ENCODE results near the gene ST8SIA2. TPM values are rescaled to one million over a fixed set of nuclear protein-coding genes. Genes with fewer than 3 reads are reported as not detected.
A peak's percentile ranks its signal among the peaks of the same experiment; 100 is the strongest.

ST8SIA2 gene
- polyA plus RNA-seq, 3 donors = not detected

DNA sequence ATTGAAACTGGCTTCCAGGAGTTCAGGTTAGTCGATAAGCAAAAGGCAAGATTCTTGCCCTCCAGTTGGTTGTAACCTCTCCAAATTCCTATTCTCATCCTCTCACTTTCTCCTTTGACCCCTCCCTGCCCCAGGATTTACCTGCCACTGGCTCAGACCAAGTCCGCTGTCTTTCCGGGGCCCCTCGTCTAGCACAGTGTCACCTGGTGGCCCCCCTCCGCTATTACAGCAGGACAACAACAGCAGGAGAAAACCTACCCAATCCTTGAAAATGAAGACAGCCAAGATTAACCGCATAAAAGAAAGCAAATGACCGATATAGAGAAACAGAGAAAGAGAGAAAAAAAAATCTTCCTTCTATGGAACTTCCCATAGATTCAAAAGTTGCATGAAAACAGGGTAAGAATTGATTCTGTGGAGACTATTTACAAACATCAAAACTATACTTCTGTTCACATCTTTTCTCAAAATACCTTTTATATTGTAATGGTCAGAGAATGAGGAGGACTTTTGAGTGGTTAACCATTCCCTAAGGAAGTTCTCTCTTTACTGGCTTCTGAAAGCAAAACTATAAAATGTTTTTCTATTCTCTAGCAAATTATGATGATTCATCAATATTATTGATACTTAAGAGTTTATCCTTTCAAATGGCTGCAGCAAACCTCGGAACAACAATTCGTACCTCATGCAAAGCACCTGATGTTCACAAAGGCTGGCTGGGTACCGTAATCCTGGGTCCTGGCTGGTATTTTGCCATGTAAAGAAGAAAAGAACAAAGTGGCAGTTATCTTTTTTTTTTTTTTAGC lies 10.0 kb upstream of the ST8SIA2 start:
- no peak overlapping the region for H3K4me2 ChIP-seq (replicated peaks; ENCODE audit: extremely low read depth, low read length, poor library complexity, severe bottlenecking)

DNA sequence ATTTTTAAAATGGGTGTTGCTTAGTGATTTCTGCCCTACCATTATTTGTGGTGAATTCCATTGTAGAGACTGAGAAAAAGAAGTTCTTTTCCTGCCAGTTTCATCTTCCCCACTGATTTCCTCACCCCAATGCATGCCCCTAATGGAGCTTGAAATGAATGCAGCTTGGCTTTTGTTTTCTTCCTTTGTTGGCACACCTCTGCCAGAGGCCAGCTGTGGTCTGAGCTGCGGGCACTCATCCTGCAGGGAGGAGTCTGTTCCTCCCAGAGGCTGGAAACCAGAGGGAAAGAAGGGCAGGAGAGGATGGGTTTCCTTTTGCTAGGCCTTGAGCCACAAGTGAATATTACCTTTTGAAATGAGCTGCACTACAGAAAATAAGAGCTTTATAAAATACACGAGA lies 9.3 kb upstream of the ST8SIA2 start:
- H3K27ac ChIP-seq (ENCODE audit: low read depth in 1 of 2, low read length in 2 of 2) = no peak overlapping the region
- no peak overlapping the region for H3K4me3 Mint-ChIP-seq
- no peaks in the 10 kb centered on the region for H4K20me1 ChIP-seq (ENCODE audit: insufficient read depth, low read length)
- WGBS (ENCODE audit: insufficient coverage) = no CpG with 5 or more reads among the region's 2 CpGs
- peaks cover 0 to 3% of the 10 kb centered on the region in 2 donors for H3K9me3 ChIP-seq (replicated peaks in 1 of 2; ENCODE audit: control insufficient read depth in 1 of 2, insufficient read depth in 1 of 2, low read length in 2 of 2)
- no peak overlapping the region for H3K4me3 ChIP-seq (replicated peaks in 1 of 3; ENCODE audit: low read depth in 2 of 3, low read length in 3 of 3)
- H2AFZ ChIP-seq (ENCODE audit: insufficient read depth, low read depth, low read length, poor library complexity, severe bottlenecking) = no peak overlapping the region
- no peak overlapping the region for H3K9ac ChIP-seq (ENCODE audit: insufficient read depth, low read length, poor library complexity, severe bottlenecking)
- no peaks in the 10 kb centered on the region for H3K79me2 ChIP-seq (ENCODE audit: insufficient read depth, low read length)
- H3K27ac Mint-ChIP-seq = peak overlapping the region in 1 of 7 donors; percentile 43
- peaks cover 3 to 8% (median 4%) of the 10 kb centered on the region in 7 donors for H3K9me3 Mint-ChIP-seq
- H3K4me1 Mint-ChIP-seq = no peaks in the 10 kb centered on the region
- intact Hi-C loops (cut with micrococcal nuclease) = no loop called here
- no peak overlapping the region for H3K4me2 ChIP-seq (replicated peaks; ENCODE audit: extremely low read depth, low read length, poor library complexity, severe bottlenecking)
- H3K27me3 ChIP-seq (ENCODE audit: control insufficient read depth in 2 of 2, insufficient read depth in 2 of 2, low read length in 2 of 2) = no peaks in the 10 kb centered on the region
- no peaks in the 10 kb centered on the region for H3K36me3 ChIP-seq (replicated peaks in 1 of 2; ENCODE audit: control insufficient read depth in 1 of 2, insufficient read depth in 2 of 2, low read length in 2 of 2)
- TF ChIP-seq, protein P1, sequence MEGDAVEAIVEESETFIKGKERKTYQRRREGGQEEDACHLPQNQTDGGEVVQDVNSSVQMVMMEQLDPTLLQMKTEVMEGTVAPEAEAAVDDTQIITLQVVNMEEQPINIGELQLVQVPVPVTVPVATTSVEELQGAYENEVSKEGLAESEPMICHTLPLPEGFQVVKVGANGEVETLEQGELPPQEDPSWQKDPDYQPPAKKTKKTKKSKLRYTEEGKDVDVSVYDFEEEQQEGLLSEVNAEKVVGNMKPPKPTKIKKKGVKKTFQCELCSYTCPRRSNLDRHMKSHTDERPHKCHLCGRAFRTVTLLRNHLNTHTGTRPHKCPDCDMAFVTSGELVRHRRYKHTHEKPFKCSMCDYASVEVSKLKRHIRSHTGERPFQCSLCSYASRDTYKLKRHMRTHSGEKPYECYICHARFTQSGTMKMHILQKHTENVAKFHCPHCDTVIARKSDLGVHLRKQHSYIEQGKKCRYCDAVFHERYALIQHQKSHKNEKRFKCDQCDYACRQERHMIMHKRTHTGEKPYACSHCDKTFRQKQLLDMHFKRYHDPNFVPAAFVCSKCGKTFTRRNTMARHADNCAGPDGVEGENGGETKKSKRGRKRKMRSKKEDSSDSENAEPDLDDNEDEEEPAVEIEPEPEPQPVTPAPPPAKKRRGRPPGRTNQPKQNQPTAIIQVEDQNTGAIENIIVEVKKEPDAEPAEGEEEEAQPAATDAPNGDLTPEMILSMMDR (IDR thresholded peaks at IDR 0.05) = no peak
- DNase-seq = no peak
- H3K36me3 Mint-ChIP-seq = no peaks in the 10 kb centered on the region
- H3K4me1 ChIP-seq (ENCODE audit: control insufficient read depth in 1 of 2, insufficient read depth in 2 of 2, low read length in 2 of 2) = no peaks in the 10 kb centered on the region
- H3K27me3 Mint-ChIP-seq (ENCODE audit: low read depth in 3 of 3) = peaks cover 15 to 23% (median 16%) of the 10 kb centered on the region in 3 donors

More for the DNA sequence above, 10.0 kb upstream of the ST8SIA2 start:
- H3K4me1 ChIP-seq (ENCODE audit: control insufficient read depth in 1 of 2, insufficient read depth in 2 of 2, low read length in 2 of 2) = no peaks in the 10 kb centered on the region
- TF ChIP-seq, protein P1 (IDR thresholded peaks at IDR 0.05) = peak; percentile 43
- H3K36me3 Mint-ChIP-seq = no peaks in the 10 kb centered on the region
- H2AFZ ChIP-seq (ENCODE audit: insufficient read depth, low read depth, low read length, poor library complexity, severe bottlenecking) = no peak overlapping the region
- H3K9me3 Mint-ChIP-seq = peaks cover 3 to 8% (median 5%) of the 10 kb centered on the region in 7 donors
- H3K79me2 ChIP-seq (ENCODE audit: insufficient read depth, low read length) = no peaks in the 10 kb centered on the region
- peaks cover 0 to 3% of the 10 kb centered on the region in 2 donors for H3K9me3 ChIP-seq (replicated peaks in 1 of 2; ENCODE audit: control insufficient read depth in 1 of 2, insufficient read depth in 1 of 2, low read length in 2 of 2)
- H3K4me3 Mint-ChIP-seq = no peak overlapping the region
- H3K4me3 ChIP-seq (replicated peaks in 1 of 3; ENCODE audit: low read depth in 2 of 3, low read length in 3 of 3) = no peak overlapping the region
- DNase-seq = no peak
- intact Hi-C loops (cut with micrococcal nuclease) = no loop called here
- H4K20me1 ChIP-seq (ENCODE audit: insufficient read depth, low read length) = no peaks in the 10 kb centered on the region
- H3K4me1 Mint-ChIP-seq = no peaks in the 10 kb centered on the region
- H3K27ac ChIP-seq (ENCODE audit: low read depth in 1 of 2, low read length in 2 of 2) = no peak overlapping the region
- H3K9ac ChIP-seq (ENCODE audit: insufficient read depth, low read length, poor library complexity, severe bottlenecking) = no peak overlapping the region
- peaks cover 11 to 19% (median 16%) of the 10 kb centered on the region in 3 donors for H3K27me3 Mint-ChIP-seq (ENCODE audit: low read depth in 3 of 3)
- 18% methylated on average over 3 of the region's 10 CpGs for WGBS (ENCODE audit: insufficient coverage)
- no peaks in the 10 kb centered on the region for H3K36me3 ChIP-seq (replicated peaks in 1 of 2; ENCODE audit: control insufficient read depth in 1 of 2, insufficient read depth in 2 of 2, low read length in 2 of 2)
- peak overlapping the region in 1 of 7 donors; percentile 48 for H3K27ac Mint-ChIP-seq
- no peaks in the 10 kb centered on the region for H3K27me3 ChIP-seq (ENCODE audit: control insufficient read depth in 2 of 2, insufficient read depth in 2 of 2, low read length in 2 of 2)

Data from CD14-positive monocyte (primary cell).